Mononuclear cell (primary cell): ENCODE results near the gene LUZP1. TPM values are rescaled to one million over a fixed set of nuclear protein-coding genes. Genes with fewer than 3 reads are reported as not detected.
"Not testable (repeated sequence)": the region's sequence is repeated elsewhere in the genome, so short reads cannot be mapped to it uniquely, and the experiment has no call there.

Experiments used
- H3K27me3 ChIP-seq: 2 replicates; pipeline ENCODE4 v1.6.0; 2011; ENCODE audit warnings: low read length, control low read depth; ENCODE audit not compliant: insufficient read depth
- H3K4me1 ChIP-seq: 2 replicates; pipeline ENCODE4 v1.5.1; 2011; ENCODE audit warnings: mild to moderate bottlenecking, low read length, control low read depth; ENCODE audit not compliant: insufficient read depth
- H3K4me3 ChIP-seq: 2 replicates; pipeline ENCODE4 v1.5.1; 2011; ENCODE audit warnings: mild to moderate bottlenecking, low read length, moderate library complexity
- H3K9me3 ChIP-seq: 2 replicates; pipeline ENCODE4 v1.5.1; 2011; ENCODE audit warnings: low read depth, mild to moderate bottlenecking, control low read depth, low read length
- total RNA-seq: library from RNA; depleted of rRNA; stranded (reverse); fragments of >200 nt; gene quantifications from one replicate; pipeline ENCODE4 v1.2.3, GENCODE V29; 2012

The LUZP1 gene
- total RNA-seq = 20.1 TPM

DNA sequence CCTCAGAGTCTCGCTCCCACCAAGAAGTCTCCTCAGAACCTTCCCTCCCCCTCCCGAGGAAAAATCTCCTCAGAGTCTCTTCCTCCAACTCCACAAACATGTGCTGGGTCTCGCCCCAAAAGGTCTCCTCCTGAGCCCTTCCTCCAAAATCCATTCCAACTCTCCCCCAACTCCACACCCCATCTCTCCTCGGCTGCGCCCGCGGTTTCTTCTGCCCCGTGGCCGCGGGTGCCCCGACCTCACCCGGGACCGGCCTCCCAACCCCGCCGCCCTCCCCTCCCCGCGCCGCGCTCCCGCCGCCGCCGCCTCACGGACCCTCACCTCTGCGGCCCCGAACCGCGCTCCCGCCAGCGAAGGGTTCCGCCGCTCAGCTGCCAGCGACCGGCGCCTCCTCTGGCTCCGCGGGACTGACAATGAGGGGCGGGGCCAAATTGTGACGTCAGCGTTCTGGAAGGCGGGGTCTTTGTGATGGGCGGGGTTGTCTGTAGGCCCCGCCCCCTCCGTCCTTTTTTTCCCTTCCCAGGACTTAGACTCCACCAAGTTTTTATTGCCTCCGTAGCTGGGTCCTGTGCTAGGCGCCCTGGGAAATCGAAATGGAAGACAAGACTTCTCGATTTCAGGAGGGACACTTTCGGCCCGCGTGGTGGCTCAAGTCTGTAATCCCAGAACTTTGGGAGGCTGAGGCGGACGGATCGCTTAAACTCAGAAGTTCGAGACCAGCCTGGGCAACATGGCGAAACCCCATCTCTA is at the start of gene LUZP1:
LUZP1 (minus strand) TSS at position 412 of the 750 bp plus-strand sequence.
- H3K9me3 ChIP-seq = no peaks in the 10 kb centered on the region
- H3K4me3 ChIP-seq = peak within 1 kb of the TSS; percentile 72
- H3K4me1 ChIP-seq = peaks cover 25% of the 10 kb centered on the region
- H3K27me3 ChIP-seq = no peaks in the 10 kb centered on the region

DNA sequence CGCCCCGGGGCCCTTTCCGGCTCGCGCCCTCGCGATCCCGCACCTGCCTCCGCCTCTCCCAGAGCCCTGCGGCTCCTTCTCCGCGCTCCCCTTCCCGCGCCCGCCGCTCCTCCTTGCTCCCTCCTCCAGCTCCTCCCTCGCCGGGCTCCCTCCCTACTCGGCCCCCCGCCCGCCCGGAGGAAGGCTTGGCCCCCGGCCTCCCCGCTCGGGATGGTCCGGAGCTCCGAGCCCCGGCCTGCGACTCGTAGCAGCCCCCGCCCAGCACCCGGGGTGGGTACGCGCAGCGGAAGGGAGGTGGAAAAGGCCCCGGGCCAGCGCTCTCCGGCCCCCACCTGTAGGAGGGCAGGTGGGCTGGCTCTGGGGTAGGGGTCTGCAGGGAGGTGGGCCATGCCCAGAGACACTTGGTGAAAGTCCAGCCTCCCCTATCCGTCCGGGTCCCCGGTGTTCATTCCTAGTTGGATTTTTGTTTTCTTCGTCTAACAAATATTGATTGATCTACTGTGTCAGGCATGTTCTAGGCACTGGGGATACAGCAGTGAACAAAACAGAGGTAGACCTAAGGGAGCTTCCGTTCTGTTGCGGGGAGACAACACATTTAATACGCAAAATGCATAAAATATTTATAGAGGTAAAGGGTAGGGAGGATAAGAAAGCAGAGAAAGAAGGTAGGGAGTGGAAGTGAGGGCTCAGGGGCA is 48.9 kb upstream of the LUZP1 start, which contains the start of gene HTR1D:
HTR1D (minus strand) TSS at position 82 of the 695 bp plus-strand sequence. CDS start 23,283 bp downstream, outside the sequence.
- H3K4me3 ChIP-seq = no peak within 1 kb of the TSS
- no peaks in the 10 kb centered on the region for H3K9me3 ChIP-seq
- H3K27me3 ChIP-seq = peaks cover 35% of the 10 kb centered on the region
- peaks cover 4% of the 10 kb centered on the region for H3K4me1 ChIP-seq

DNA sequence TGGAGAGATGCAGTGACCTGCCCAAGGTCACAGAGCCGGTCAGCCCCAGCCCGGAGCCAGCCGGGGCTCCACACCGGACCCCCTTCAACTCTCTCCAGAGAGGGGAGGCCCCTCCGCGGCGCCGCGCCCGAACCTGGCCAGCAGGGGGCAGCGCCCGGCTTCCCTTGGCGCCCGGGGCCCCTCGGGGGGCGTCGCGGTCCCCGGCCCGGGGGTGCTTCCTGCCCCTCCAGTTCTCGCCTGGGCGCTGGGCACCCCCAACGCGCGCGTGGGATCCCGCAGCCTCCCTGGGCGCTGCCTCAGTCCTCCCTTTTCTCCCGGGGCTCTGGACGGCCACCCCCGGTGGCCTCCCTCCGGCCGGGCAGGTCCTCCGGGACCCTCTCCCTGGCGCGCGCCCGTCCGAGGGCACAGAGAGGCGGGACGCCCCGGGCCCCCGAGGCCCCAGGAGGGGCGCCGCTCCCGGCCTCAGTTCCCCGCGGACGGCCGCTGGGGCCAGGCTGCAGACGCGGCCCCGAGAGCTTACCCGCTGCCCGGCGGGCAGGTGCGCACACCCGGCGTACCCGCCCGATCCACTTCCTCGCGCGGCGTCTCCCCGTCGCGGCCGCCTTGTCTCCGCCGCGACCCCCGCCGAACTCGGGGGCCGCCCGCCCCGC is 48.2 kb upstream of the LUZP1 start:
- H3K4me1 ChIP-seq = peaks cover 4% of the 10 kb centered on the region
- H3K4me3 ChIP-seq = no peak overlapping the region

DNA sequence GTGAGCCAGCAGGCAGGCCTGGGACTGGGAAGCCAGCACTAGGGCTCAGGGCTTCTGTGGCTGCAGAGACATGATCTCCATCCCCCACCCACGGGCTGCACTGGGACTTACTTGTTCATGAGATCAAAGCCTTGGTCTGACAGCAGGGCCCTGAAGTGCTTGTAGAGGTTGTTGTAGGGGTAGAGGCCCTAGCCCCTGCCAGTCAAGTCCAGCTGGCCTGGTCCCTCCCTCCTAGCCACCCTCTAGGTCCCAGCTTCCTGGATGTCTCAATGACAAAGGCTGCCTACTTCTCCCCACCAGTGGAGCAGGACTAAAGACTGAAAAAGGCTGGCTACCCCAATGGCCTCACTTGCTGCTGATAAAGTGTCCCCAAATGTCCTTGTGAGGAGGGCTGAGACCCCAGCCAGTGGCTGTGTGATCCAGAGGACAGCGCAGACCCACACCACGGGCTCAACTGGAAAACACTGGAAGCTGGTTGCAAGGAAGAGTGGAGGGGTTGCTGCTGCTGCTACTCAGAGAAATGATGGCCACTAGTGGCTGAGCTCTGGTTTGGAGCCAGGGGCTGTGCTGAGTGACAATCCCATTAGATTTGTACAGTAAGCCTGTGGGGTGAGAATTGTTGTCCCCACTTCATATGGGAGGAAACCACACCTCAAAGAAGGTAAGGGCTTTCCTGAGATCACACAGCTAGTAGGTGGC is 47.2 kb upstream of the LUZP1 start:
- H3K27me3 ChIP-seq = peaks cover 37% of the 10 kb centered on the region
- no peak overlapping the region for H3K4me3 ChIP-seq
- H3K9me3 ChIP-seq = no peaks in the 10 kb centered on the region
- peaks cover 4% of the 10 kb centered on the region for H3K4me1 ChIP-seq

More for the DNA sequence above, 48.2 kb upstream of the LUZP1 start:
- Histone ChIP-seq H3K9me3 (no peaks in the 10 kb centered on the region), H3K27me3 (peaks cover 36% of the 10 kb centered on the region)

DNA sequence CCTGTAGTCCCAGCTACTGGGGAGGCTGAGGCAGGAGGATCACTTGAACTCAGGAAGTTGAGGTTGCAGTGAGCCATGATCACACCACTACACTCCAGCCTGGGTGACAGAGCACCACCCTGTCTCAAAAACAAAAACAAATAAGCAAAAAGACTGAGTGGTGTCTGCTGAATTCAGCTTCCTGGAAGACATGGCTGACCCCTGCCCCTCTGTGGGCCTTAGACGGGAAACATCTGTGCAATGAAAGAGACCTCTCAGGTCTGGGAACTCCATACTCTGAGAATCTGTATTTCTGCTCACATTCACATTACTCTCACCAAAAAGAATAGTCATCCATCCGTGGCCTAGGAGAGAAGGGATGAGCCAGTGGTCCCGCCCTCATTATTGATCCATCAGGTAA is 46.6 kb upstream of the LUZP1 start:
- H3K27me3 ChIP-seq = peaks cover 37% of the 10 kb centered on the region
- H3K4me3 ChIP-seq = no peak overlapping the region
- peaks cover 4% of the 10 kb centered on the region for H3K4me1 ChIP-seq
- H3K9me3 ChIP-seq = no peaks in the 10 kb centered on the region

DNA sequence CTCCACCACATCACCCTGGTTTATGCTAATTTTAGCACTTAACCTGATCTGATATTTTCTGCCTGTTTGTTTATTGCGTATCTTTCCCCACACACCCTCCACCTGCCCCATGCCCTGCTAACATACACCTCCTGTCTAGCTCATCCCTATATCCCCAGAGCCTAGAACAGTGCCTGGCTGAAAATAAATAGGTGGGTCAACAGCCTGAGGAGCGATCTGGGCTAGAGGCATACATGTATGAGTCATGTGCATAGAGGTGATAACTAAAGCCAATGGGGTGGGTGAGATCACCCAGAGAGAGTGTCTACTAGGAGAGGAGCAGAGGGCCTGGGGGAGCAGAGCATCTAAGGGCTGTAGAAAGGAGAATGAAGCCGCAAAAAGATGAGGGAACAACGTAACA is 46.0 kb upstream of the LUZP1 start:
- H3K27me3 ChIP-seq = peaks cover 34% of the 10 kb centered on the region
- peaks cover 4% of the 10 kb centered on the region for H3K4me1 ChIP-seq
- H3K9me3 ChIP-seq = no peaks in the 10 kb centered on the region
- no peak overlapping the region for H3K4me3 ChIP-seq

DNA sequence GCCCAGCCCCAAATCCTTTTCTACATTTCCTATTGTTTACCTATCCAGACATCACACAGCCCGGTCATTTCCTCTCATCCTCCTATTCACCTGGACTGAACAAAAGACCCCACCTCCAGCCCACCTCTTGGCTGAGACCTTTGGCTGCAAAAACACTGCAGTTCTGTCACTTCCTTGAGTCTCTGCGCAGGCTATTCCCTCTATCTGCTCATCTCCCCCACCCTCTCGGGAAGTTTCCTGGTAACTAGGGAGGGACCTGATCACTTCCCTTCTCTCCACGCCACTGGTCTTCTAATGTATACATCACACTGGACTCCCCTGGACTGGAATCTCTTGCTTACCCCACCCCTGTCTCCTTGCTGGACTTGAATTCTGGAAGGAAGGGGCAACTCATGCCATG is 43.3 kb upstream of the LUZP1 start:
- Histone ChIP-seq H3K4me3 (no peak overlapping the region), H3K4me1 (peaks cover 3% of the 10 kb centered on the region), H3K9me3 (no peaks in the 10 kb centered on the region), H3K27me3 (peaks cover 18% of the 10 kb centered on the region)

DNA sequence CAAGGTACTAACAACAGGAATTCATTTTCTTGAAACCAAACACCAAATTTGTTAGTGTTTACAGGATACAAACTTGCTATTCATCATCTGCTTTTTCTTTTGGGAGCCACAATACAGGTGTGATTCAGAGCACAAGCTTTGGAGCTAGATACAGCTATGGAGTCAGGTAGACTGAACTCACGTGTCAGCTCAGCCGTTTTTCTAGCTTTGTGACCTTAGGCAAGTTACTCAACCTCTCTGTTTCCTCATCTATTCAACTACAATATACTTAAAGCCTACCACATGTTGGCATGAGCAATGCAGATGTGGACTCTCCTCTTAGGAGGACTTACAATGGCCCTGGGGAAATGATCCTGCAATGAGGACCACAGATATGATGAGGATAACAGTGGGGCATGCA is 42.3 kb upstream of the LUZP1 start:
- Histone ChIP-seq H3K9me3 (no peaks in the 10 kb centered on the region), H3K4me1 (no peaks in the 10 kb centered on the region), H3K4me3 (no peak overlapping the region), H3K27me3 (peaks cover 13% of the 10 kb centered on the region)

DNA sequence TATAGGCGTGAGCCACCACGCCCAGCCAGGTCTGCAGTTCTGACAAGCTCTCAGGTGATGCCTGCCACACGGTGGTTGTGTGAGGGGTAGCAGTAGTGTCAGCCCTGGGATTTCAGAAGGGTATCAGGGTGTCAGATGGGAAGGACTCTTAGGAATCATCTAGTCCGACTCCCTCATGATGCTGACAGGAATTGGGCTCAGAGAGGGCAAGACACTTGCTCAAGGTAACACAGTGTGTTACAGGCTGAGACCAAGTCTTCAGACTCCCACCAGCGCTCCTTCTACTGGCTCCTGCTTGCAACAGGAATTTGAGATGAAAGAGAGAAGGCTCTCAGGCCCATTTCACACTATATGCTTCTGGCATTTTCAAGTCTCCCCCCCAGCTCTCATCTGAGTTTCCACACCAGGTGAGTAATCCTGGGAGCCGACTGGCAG is 41.7 kb upstream of the LUZP1 start:
- Histone ChIP-seq H3K27me3 (peaks cover 7% of the 10 kb centered on the region), H3K4me3 (no peak overlapping the region), H3K9me3 (no peaks in the 10 kb centered on the region)

DNA sequence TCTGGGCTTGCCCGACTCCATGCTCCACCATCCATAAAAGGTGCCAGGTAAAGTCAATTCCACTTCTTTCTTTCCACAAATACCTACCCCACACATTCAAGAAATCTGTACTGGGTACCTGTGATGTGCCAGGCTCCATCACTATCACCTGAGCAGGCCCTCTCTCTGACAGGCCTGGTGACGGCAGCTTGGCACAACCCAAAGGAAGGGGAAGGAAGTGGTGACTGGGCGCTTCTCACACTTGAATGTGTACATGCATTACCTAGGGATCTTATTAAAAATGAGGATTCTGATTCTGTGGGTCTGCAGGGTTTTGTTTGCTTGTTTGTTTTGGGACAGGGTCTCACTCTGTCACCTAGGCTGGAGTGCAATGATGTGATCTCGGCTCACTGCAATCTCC is 41.1 kb upstream of the LUZP1 start:
- Histone ChIP-seq H3K4me1 (no peaks in the 10 kb centered on the region), H3K9me3 (no peaks in the 10 kb centered on the region), H3K4me3 (no peak overlapping the region), H3K27me3 (peaks cover 2% of the 10 kb centered on the region)

More for the DNA sequence above, 41.7 kb upstream of the LUZP1 start:
- H3K4me1 ChIP-seq = no peaks in the 10 kb centered on the region

DNA sequence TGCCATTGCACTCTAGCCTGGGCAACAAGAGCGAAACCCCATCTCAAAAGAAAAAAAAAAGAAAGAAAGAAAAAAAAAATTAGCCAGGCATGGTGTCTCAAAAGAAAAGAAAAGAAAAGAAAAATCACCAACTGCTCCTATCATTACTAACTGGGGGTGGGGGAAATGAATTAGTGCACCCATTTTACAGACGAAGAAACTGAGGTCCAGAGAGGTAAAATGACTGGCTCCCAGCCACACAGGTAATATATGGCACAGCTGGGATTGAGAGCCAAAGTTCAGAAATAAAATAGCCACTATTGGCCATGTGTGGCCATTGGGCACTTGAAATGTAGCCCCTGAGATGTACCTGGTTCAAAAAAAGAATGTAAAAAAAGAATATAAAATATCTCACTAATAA is 39.9 kb upstream of the LUZP1 start:
- peaks cover 2% of the 10 kb centered on the region for H3K27me3 ChIP-seq
- H3K4me3 ChIP-seq = no peak overlapping the region
- H3K4me1 ChIP-seq = no peaks in the 10 kb centered on the region

DNA sequence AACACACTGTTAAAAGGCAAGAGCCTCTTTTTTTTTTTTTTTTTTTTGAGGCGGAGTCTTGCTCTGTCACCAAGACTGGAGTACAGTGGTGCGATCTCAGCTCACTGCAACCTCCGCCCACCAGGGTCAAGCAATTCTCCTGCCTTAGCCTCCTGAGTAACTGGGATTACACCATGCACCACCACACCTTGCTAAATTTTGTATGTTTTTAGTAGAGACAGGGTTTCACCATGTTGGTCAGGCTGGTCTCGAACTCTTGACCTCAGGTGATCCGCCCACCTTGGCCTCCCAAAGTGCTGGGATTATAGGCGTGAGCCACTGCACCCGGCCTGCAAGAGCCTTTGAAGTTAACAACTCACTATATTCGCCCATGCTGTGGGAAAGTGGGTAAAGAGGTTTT is 39.1 kb upstream of the LUZP1 start:
- not testable (repeated sequence) for H3K9me3 ChIP-seq

More for the DNA sequence above, 39.9 kb upstream of the LUZP1 start:
- no peaks in the 10 kb centered on the region for H3K9me3 ChIP-seq

DNA sequence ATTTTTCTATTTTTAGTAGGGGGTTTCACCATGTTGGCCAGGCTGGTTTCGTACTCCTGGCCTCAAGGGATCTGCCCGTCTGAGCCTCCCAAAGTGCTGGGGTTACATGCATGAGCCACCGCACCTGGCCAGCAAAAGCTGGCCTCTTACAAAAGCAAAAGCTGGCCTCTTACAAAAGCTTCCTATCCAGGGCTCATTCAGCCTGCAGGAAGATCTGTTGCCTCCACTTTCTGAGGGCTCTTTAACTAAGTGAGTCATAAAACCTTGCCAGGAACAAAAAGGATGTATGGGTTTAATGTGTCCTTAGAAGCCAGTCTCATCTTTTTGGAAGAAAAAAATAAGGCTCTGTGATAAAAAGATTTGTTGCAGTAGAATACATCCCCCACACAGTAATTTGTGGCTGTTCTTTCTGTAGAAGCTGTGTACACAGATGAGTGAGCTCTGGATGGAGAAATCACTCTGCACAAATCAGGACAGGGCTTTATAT is 33.6 kb upstream of the LUZP1 start:
- Histone ChIP-seq H3K9me3 (no peaks in the 10 kb centered on the region), H3K4me3 (no peak overlapping the region), H3K27me3 (no peaks in the 10 kb centered on the region), H3K4me1 (no peaks in the 10 kb centered on the region)

More for the DNA sequence above, 39.1 kb upstream of the LUZP1 start:
- not testable (repeated sequence) for H3K4me1 ChIP-seq, H3K4me3 ChIP-seq, H3K27me3 ChIP-seq

DNA sequence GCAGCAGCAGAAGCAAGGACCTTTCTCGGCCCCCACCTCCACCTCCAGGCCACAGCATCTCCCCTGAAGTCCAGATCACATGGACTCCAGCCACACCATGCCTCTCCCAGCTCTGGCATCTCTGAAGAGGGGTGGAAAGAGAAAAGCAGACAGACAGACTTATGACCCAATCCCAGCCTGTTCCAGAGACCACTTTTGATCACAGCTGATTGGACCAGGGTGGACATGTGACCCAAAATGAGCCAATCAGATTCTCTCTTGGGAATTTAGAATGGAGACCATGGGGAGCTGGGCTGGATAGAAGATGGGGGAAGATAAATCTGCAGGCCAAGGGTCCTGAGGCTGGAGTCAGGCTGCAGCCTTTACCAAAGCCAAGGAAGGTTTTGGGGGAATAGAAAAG is 32.2 kb upstream of the LUZP1 start:
- no peak overlapping the region for H3K4me3 ChIP-seq
- H3K4me1 ChIP-seq = no peaks in the 10 kb centered on the region
- H3K27me3 ChIP-seq = no peaks in the 10 kb centered on the region
- H3K9me3 ChIP-seq = no peaks in the 10 kb centered on the region
